Measurements from ENCODE around the gene LIG1.
A peak's percentile ranks its signal among the peaks of the same experiment; 100 is the strongest.
"Not testable (repeated sequence)": the region's sequence is repeated elsewhere in the genome, so short reads cannot be mapped to it uniquely, and the experiment has no call there.

The LIG1 gene

DNA sequence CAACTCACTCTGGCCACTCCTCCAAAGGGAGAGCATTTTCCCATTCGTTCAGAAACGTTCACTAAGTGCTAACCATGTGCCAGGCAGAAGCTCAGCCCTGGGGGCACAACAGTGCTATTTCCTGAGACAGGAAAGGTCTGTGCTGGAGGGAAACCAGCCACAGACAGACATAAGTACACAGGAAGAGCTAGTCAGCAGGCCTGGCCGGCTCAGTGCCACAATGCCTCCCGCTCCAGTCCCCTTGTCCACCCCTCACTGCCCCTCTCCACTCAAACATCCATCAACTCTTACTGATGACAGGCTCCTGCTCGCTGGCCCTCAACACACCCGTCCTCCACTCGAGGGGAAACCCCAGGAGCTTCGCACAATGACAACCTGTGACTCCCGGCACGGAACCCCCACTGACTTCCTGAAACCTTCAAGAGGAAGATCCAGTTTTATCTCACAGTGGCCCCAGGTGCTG, 48.2 kb downstream of the LIG1 start:
- no peak for DNase-seq (ENCODE audit: low spot score)

DNA sequence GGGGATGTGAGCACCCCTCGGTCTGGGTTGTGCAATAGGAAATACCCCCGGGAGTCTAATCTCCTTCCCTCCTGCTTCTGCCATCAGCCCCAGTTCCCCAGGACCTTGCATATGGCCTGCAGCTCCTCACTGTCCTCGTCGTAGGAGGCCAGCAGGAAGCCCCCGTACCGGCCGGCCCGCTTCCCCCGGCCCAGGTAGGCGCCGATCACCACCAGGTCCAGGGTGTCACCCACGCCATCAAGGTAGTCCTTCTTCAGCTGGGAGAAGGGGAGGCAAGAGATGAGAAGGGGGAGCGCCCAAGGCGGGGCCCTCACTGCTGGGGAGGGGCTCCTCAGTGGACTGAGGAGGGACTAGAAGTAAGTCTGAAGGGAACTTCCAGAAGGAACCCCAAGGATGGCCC, 49.1 kb downstream of the LIG1 start:
- no peak for DNase-seq (ENCODE audit: low spot score)

DNA sequence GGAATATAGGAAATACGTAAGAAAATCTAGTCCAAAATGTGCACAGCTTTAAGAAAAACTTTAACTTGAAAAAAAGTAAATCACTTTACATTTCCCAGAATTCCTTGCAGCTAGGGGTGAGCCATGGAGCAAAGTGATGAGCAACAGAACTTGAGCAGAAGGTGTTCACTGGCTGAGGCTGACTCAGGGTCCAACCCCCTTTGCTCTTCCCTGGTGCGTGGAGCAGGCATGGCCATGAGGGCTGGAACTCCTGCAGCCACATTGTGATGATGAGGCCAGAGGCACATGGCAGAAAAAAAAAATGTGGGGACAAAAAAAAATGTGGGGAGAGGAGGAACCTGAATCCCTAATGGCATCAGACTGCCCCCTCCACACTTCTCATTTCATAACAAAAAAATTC, 49.6 kb downstream of the LIG1 start:
- DNase-seq (ENCODE audit: low spot score), result no peak

DNA sequence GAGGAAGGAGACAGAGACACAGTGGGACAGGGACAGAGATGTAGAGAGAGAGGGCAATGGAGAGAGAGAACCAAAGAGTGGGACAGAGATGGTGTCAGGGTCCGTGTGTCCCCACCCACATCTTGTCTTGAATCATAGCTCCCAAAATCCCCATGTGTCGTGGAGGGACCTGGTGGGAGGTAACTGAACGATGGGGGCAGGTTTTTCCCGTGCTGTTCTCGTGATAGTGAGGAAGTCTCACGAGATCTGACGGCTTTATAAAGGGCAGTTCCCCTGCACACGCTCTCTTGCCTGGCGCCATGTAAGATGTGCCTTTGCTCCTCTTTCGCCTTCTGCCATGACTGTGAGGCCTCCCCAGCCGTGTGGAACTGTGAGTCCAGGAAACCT, 52.0 kb downstream of the LIG1 start:
- no peak for DNase-seq (ENCODE audit: low spot score)

DNA sequence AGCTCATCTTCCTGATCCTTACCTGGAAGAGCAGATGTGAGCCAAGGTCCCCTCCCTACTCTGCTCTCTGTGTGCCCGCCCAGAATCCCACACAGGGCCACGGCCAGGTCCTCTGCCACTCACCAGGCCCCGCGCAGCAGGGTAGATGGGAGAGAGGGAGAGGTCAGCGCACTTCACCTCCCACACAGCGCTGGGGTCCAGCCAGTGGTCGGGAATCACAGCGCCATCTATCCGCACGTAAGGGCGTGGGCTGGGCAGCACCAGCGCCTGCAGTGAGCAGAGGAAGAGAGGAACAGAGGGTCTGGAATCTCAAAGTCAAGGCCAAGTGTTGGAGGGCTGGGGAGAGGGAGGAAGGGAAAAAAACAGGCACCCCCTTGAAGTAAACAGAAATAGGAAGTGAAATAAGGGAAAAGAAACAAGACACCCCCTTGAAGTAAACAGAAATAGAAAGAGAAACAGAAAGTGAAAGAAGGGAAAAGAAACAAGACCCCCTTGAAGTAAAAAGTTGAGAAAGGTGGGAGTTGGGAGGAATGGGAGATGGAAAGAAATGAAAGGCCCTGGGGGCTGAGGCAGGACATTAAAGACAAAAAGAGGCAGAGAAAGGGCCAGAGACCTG, 52.5 kb downstream of the LIG1 start:
- DNase-seq (ENCODE audit: low spot score), result no peak

DNA sequence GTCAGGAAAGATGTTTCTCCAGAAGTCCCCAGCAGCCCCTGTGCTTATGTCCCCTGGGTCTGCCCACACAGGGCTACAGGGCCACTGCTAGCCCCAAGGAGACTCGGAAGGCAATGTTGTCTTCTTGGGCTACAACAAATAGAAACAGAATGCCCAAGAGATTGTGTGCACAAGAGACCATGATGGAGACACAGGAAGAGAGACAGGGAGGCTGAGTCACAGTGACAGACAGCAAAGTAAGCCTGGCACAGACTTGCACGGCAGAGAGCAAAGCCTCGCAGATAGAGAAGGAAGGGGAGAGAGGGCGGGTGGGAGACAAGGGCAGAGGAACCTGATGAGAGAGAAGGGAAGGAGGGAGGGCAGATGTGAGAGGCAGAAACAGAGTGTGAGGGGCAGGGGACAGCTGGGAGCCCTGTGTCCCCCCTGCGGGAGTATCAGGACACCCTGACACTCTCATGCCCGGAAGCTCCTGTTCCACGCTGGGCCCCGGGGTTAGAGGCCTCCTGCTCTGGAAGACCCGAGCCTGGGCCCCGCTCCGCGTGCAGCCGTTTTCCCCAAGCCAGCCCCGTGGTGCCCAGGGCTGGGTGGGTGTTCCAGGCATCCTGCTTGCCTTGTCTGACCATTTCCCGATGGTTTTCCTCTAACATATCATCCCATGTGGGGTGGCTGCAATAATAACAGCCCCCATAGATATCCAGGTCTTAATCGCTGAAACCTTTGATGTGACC, 56.8 kb downstream of the LIG1 start:
- DNase-seq (ENCODE audit: low spot score), result no peak

DNA sequence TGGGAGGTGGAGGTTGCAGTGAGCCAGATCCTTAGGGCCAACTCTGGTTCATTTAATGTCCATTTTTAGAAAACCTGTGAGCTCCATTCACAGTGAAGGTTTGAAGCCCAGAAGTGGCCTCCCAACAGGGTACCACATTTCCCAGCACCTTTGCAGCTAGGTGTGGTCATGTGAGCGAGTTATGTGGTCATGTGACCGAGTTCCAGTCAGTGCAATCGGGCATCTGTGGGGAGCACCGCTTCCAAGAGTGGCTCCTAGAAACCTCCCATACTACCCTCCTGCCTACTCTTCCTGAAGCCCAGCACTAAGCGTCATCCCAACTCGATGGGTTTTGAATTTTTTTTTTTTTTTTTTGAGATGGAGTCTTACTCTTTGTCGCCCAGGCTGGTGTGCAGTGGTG, 58.9 kb downstream of the LIG1 start:
- DNase-seq (ENCODE audit: low spot score), result no peak

DNA sequence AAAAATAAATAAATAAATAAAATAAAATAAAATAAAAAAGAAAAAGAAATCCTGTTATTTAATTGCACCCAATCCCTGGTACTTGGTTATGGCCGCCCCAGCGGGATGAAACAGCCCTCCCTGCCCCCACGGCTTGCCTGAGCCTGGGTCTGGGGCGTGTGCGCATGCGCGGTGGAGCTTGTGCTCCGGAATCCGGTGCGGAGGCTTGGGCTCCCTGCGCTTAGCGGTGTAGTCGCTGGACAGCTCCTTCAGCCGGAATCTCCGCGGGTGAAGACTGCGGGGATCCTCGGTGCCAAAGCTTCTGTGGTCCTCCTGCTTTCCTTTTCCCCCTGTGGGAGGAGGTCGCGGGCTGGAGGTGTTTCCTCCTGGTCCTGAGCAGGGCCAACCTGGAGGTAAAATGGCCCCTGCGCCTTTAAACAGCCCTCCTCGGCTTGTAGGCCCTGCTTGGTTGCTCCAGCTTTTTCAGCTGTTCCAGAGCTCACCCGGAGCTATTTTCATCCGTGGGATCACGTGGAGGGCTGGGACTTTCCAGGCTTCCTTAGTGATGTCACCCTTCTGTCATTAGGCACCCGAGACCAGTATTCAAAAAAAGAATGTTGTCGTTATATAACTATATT, 59.7 kb downstream of the LIG1 start, which contains the start of gene PLA2G4C:
PLA2G4C (minus strand) TSS at position 468 of the 617 bp plus-strand sequence. CDS start 4,288 bp downstream, outside the sequence.
- DNase-seq (ENCODE audit: low spot score), result peak; percentile 77

DNA sequence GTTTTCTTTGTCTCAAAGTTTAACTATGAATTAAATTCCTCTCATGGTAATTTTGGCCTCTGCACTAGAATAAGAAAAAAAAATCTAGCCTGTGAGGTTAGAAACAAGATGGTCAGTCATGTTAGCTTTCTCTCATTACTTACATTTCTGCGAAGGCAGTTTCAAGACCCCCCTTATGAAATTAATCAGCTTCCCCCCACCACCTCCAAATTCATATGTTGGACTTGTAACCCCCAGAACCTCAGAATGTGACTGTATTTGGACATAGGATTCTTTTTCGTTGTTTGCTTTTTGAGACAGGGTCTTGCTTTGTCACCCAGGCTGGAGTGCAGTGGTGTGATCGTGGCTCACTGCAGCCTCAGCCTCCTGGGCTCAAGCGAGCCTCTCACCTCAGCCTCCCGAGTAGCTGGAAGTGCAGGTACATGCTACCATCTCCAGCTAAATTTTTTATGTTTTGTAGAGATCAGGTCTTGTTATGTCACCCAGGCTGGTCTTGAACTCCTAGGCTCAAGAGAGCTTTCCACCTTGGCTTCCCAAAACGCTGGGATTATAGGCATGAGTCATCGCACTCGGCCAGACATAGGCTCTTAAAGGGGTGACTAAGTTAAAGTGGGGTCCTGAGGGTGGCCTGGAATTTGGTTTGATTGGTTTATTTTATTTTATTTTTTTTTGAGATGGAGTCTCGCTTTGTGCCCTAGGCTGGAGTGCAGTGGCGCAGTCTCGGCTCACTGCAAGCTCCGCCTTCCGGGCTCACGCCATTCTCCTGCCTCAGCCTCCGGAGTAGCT, 61.0 kb downstream of the LIG1 start:
- DNase-seq (ENCODE audit: low spot score), result no peak

DNA sequence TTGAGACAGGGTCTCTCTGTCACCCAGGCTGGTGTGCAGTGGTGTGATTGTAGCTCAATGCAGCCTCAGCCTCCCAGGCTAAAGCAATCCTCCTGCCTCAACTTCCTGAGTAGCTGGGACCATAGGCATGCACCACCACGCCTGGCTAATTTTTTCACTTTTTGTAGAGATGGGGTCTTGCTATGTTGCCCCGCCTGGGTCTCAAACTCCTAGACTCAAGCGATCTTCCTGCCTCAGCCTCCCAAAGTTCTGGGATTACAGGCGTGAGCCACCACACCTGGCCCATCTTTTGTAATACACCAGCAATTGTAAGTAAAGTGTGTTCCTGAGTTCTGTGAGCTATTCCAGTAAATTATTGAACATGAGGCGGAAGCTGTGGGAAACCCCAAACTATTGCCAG, 66.2 kb downstream of the LIG1 start:
- DNase-seq (ENCODE audit: low spot score), result no peak

DNA sequence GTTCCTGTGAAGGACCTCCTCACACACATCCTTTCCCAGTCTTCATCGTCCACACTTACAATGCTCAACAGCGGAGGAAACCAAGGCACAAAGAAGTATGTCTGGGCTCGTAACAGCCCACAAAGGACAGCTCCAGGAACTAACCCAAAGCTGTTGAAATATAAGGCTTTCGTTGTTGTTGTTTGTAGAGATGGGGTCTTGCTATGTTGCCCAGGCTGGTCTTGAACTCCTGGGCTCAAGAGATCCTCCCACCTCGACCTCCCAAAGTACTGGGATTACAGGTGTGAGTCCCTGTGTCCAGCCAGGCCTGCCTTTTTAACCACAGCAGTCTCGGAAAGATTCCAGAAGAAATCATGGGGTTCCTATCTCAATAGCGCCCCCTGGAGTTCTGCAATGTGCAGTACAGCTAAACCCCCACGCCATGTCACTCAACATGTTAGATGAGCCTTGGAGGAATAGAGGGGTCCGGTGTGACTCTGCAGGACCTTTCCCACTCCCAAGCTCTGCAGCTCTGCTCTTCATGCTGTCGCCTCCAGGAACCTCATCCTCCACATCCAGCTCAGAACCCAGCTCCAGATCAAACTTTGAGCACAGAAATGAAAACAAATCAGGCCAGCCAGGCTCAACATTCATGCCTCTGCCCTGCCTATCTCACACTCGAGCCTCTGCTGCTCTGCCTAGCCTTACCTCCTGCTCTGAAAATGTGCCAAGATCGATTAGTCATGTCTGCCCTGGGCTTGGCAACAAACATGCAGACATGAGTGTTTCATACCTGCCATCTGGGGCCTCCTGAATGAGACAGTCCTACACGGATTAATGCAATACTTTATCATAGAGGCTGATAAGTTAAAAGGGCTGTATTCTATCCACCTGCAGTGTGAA, 67.0 kb downstream of the LIG1 start:
- DNase-seq (ENCODE audit: low spot score), result peak; percentile 15

DNA sequence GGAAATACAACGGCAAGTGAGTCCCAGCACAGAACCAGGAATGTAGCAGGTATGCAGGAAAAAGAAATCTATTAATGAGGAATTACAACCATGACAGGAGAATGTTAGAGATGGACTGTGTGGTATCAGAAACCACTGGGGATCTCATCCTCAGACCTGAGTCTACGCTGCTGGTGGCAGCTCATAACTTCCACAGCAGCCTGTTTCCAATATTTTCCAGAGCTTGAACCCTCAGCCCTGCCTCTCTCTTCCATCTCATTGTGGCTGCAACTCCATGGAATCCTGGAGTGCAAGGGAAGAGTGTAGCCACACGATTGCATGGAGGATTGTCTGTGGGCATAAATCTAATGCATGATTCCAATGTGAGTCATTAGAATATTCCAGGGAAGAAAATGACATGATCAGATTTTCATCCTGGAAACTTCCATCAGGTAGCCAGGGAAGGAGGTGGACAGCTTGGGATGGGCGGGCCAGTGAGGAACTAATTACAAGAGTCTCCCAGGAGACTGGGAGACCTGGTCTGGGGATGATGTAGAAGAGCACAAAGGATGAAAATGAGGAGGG, 74.5 kb downstream of the LIG1 start:
- no peak for DNase-seq (ENCODE audit: low spot score)

DNA sequence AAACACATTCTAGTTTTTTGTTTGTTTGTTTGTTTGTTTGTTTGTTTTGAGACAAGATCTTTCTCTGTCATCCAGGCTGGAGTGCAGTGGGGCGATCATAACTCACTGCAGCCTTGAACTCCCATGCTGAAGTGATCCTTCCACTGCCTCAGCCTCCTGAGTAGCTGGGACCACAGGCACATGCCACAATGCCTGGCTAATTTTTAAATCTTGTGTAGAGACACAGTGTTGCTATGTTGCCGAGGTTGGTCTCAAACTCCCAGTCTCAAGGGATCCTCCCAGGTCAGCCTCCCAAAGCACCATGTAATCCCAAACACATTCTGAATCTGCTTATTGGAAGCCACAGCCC, 75.3 kb downstream of the LIG1 start:
- no peak for DNase-seq (ENCODE audit: low spot score)

DNA sequence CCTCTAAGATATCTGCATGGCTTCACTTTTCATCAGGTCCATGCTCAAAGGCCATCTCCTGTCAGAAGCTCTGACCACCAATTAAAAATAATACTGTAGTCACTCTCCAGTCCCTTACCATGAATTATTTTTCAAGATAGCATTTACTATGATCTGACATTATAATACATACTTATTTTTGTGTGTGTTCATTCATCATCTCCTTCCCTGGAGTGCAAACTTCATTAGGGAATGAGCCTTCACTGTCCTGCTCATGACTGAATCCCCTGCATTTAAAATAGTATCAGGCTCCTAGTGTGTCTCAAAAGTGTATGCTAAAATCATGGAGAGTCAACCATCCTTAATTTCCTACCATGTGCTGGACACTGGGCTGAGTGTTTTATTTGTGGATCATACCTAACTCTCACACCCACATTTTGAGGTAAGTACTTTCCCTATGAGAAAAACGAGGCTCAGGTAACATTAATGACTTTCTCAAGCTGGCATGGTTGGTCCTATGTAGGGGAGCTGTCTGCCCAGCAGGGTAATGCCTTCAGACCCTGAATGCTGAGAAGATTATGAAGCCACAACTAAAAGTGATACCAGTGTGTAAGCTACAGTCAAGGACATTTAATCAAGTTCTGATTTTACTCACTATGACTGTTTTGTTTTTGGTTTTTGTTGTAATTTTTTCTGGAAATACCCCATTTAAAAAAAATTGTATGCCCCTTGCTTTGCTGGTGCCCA, 75.9 kb downstream of the LIG1 start:
- DNase-seq (ENCODE audit: low spot score), result no peak

DNA sequence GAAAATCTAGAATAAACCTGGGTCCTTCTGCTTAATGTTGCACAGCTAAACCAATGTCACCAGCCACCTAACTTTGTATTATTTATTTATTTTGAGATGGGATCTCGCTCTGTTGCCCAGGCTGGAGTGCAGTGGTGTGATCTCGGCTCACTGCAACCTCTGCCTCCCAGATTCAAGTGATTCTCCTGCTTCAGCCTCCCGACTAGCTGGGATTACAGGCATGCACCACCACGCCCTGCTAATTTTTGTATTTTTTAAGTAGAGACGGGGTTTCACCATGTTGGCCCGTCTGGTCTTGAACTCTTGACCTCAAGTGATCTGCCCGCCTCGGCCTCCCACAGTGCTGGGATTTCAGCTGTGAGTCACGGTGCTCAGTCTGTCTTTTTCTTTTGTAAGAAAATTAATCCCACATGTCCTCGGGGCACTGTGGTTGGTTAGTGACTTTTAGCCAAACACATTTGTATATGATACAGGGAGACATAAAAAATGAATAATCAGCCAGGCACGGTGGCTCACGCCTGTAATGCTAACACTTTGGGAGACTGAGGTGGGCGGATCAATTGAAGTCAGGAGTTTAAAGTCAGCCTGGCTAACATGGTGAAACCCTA, 78.9 kb downstream of the LIG1 start:
- not testable (repeated sequence) for DNase-seq (ENCODE audit: low spot score)

DNA sequence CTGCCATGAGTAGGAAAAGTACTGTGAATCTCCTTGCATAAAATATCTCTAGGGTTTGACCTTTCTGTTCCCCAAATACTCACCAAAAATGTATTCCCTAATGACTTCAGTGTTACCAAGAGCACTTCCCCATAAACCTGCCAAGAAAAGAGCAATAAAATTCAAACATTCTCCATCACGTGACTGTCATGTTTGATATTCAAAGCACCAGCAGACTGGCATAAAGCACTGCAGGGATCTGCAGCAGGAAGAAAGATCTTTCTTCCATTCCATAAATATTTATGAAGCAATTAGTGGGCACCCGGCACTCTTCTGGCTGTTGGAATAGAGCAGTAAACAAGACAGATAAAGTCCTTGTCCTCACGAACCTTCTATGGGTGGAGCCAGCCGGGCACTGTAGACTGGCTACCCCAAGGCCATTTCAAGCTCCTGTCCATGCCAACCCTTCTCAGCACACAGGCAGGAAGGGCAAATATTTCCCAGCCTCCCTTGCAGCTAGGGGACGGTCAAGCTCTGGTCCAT, 79.8 kb downstream of the LIG1 start:
- DNase-seq (ENCODE audit: low spot score), result no peak

DNA sequence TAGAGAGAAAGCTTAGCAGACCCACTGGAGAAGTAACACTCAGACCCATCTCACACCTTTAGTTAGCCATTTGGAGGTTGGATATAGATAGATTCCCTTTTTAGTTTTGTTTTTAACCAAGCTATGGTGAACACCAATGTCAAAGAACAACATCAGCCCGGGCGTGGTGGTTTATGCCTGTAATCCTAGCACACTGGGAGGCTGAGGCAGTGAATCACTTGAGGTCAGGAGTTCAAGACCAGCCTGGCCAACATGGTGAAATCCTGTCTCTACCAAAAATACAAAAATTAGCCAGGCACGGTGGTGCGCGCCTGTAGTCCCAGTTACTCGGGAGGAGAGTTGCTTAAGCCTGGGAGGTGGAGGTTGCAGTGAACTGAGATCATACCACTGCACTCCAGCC, 81.2 kb downstream of the LIG1 start:
- not testable (repeated sequence) for DNase-seq (ENCODE audit: low spot score)

DNA sequence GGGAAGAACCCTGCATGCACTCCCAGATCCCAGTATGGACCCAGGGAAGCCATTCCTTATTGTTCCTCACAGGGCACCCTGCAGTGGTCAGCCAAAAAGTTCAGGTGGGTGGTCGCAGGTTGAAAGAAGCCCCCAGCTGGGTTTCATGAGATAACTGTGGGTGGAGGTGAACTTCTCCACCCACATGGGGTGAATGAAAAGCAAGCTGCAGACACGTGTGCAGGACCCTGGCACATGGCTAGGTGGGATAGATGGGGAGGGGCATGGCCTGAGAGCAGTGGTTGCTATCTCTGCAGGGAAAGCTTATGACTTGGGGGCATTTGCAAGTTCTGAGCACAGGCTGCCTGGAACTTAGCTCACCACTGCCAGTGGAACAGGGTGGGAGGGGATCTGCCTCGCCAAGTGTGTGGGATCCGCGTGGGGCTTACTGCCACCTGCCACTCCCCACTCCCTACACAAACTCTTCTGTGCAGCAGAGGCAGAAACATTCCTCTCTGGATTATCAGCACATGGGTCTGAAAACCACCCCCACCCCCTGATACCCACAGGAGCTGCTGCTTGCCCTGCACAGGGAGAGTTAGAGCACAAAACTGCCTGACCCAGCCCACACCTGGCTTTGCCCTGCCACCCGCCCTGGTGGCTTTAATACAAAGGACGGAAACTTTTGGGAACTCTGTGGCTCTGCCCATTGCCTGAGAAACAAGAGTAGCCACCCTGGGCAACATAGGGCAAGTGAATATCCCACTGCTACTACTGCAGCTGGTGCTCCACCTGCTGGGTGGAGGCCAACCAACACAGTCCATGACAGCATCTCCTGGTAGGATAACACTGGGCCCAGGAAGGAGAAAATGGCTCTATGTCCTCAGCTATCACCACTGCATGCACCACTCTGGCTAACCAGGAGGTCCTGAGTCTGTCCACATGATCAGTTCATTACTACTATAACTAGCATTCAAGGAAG, 84.0 kb downstream of the LIG1 start:
- DNase-seq (ENCODE audit: low spot score), result no peak

Data from SK-N-DZ (cell line).